Amygdala (tissue), 56 donors: ENCODE data around the gene CYP27B1.
"Not testable (repeated sequence)": the region's sequence is repeated elsewhere in the genome, so short reads cannot be mapped to it uniquely, and the experiment has no call there.

Source experiments
- DNase-seq, 56 donors: peaks; one replicate each; lab custom pipeline; 2025; lab: John Stamatoyannopoulos, UW

CYP27B1 gene

DNA sequence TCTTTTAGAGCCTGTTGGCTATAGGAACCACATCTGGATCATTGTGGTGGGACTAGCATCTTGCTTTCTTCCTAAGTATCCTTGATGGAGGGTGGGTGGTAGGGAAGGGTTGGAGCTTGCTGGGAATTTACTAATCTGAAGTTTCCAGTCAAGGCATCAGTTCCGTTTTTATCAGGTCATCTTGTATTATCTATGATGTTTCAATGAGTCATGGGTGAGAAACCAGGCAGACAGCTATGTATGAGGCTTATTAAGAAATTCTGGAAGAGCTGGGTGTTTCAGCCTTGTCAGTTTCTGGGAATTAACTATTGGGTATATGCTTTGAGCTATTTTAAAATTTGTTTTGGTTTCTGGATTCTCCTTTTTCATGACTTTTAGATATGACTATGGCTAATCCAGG, 27.0 kb upstream of the CYP27B1 start:
- DNase-seq, result no peak

GRCh38 chr12:57783861-57784260, 17.0 kb upstream of the CYP27B1 start:
- no peak for DNase-seq

- DNase-seq, result no peak
Measured at GRCh38 chr12:57783466-57783801, 16.6 kb upstream of the CYP27B1 start.

GRCh38 chr12:57782608-57783465, 16.0 kb upstream of the CYP27B1 start, which contains the start of gene TSFM:
Gene TSFM, plus strand, starts transcription at chr12:57782787. Its CDS starts 15 bp downstream, at chr12:57782802.
- peak; percentile 49 to 98 (median 90) for DNase-seq

- DNase-seq, result no peak
Measured at GRCh38 chr12:57782243-57782607, 15.3 kb upstream of the CYP27B1 start.

GRCh38 chr12:57781801-57782200, 14.9 kb upstream of the CYP27B1 start:
- DNase-seq, result no peak

GRCh38 chr12:57781244-57781643, 14.4 kb upstream of the CYP27B1 start:
- DNase-seq, result no peak

GRCh38 chr12:57780284-57780897, 13.5 kb upstream of the CYP27B1 start:
- DNase-seq, result no peak

DNA sequence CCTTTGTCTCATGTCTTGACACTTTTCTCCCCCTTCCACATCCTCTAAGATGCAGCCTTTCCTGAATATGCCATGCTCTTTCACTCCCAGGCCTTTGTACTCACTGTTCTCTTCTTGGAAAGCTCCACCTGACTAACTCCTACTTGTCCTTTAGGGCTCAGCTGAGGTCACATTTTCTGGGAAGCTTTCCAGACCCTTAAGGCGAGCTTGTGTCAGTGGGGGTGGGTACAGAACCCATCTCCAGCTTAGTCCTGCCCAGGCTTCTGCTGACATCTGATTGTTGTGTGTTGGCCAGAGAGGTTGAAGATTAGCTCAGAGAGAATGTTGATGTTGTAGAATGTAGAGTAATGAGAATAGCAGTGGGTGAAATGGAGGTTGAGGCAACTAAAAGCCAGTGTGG, 12.9 kb upstream of the CYP27B1 start:
- no peak for DNase-seq

- DNase-seq, result no peak
Measured at GRCh38 chr12:57777911-57778310, 11.0 kb upstream of the CYP27B1 start.

GRCh38 chr12:57777367-57777766, 10.5 kb upstream of the CYP27B1 start:
- DNase-seq, result no peak

DNA sequence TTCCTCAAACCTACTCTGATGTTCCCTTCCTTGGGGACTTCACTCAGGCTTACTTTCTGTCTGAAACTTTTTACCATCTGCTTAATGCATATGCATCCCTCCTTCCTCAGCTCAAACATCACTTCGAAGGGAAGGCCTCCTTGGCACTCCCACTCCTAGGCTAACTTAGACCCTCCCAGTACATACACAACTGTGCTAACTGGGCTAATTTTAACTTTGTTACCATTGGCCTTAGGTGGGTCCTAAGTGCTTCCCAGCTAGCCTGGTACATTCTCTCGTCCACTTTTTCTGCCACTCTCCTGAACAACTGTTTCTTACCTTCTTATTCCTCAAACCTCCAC, 9.3 kb upstream of the CYP27B1 start:
- DNase-seq, result no peak

- DNase-seq, result no peak
Measured at GRCh38 chr12:57775563-57776246, 8.8 kb upstream of the CYP27B1 start.

DNA sequence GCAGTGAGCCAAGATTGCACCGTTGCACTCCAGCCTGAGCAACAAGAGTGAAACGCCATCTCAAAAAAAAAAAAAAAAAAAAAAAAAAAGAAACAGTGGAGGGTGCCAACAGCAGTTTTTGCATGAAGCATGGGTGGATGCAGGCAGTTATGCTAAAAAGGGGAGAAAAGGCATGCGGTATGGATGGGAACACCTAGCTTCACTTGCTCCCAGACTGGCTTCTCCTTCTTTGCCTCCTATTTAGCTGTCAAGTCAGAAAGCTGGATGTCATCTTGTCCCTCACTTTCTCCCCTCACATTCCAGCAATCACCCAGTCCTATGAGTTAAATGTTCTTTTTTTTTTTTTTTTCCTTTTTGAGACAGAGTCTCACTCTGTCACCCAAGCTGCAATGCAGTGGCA, 8.2 kb upstream of the CYP27B1 start:
- no peak for DNase-seq

DNA sequence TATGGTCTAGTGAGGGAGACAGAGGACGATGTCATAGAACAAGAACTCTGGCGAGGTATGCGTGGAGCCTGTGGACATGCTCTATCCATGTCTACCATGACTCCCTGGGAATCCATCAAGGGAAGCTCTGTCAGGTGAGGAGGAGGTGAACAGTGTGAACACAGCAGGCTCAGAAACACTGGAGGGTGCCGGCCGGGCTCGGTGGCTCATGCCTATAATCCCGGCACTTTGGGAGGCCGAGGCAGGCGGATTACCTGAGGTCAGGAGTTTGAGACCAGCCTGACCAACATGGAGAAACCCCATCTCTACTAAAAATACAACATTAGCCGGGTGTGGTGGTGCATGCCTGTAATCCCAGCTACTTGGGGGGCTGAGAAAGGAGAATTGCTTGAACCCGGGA, 7.8 kb upstream of the CYP27B1 start:
- not testable (repeated sequence) for DNase-seq

DNA sequence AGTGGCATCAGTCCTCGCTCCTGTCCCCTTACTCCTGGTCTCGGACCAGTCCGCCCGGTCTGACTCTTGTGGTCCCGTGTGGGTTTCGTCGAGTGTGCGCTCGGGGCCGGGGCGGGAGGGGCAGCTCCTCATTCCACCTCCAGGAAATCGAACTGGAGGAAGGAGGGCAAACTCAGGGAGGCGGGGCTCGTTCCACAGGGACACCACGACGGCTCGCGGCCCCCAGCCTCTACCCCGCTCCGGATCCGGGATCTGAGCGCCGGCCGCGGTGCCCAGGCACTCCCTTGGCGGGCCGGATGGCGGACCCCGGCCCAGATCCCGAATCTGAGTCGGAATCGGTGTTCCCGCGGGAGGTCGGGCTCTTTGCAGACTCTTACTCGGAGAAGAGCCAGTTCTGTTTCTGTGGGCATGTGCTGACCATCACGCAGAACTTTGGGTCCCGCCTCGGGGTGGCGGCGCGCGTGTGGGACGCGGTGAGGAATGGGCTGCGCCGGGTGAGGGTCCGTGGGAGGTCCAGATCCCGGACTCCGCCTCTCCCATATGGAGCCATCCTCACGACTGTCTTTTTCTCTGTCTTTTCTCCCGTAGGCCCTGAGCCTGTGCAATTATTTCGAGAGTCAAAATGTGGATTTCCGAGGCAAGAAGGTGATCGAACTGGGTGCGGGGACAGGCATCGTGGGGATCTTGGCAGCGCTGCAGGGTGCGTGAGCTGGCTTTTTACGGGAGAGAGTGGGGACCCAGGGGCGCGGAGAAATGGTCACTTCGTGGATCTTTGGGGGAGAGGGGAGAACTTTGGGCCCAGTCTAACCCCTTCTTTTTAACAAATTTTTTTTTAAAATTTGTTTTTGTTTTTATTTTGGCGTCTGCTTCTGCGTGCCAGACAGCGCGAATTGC, 5.8 kb upstream of the CYP27B1 start, which contains the start of gene EEF1AKMT3:
EEF1AKMT3 (plus strand) TSS at position 186 of the 894 bp plus-strand sequence; CDS start at position 297, 111 bp downstream.
- DNase-seq, result peak in 27 of 56 donors; percentile 23 to 68 (median 52)

GRCh38 chr12:57771873-57772428, 5.1 kb upstream of the CYP27B1 start, which contains the start of gene METTL1:
Gene METTL1, minus strand, starts transcription at chr12:57772105. Its CDS starts 22 bp downstream, at chr12:57772083.
- peak; percentile 32 to 97 (median 89) for DNase-seq

- peak in 20 of 56 donors; percentile 64 to 90 (median 77) for DNase-seq
Measured at GRCh38 chr12:57771236-57771872, 4.5 kb upstream of the CYP27B1 start.

DNA sequence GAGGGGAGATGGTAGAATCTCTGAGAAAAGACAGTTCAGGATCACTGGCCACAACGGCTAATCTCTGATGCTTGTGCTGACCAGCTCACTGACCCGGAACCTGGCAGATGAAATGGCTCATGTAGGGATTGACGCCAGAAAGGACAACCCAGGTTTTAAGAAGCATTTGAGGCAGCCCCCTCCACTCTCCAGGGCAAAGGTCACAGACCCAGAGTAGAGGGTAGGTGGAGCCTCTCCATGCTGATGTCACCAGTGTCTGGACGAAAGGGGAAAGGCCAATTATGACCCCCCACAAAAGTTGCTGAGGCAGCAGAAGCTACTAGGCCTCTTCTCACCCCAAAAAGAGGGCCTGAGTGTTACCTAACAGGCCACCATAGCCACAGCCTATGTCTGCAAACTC, 3.9 kb upstream of the CYP27B1 start:
- no peak for DNase-seq
